Kidney epithelial cell (primary cell): ENCODE data around the gene FBXO2. TPM values are rescaled to one million over a fixed set of nuclear protein-coding genes. Genes with fewer than 3 reads are reported as not detected.

Experiments used
- DNase-seq: peaks from one replicate; pipeline ENCODE4 v3.0.0-alpha.2; 2010; ENCODE audit warnings: low read depth
- H3K27me3 ChIP-seq: 2 replicates; pipeline ENCODE4 v1.6.0; 2011; ENCODE audit warnings: low read length; ENCODE audit not compliant: control insufficient read depth, insufficient read depth
- H3K36me3 ChIP-seq: 2 replicates; pipeline ENCODE4 v1.5.1; 2011; ENCODE audit warnings: low read length; ENCODE audit not compliant: control insufficient read depth, insufficient read depth
- H3K4me3 ChIP-seq: 2 replicates; pipeline ENCODE4 v1.5.1; 2011; ENCODE audit warnings: low read depth, mild to moderate bottlenecking, control low read depth, low read length
- CTCF ChIP-seq: IDR thresholded peaks from 2 replicates; pipeline ENCODE4 v1.5.1; 2011; ENCODE audit warnings: mild to moderate bottlenecking, moderate library complexity, low read length, control low read depth, inconsistent platforms; ENCODE audit not compliant: insufficient read depth, poor library complexity, severe bottlenecking
- total RNA-seq: library from RNA; depleted of rRNA; stranded (reverse); fragments of >200 nt; gene quantifications from 2 replicates; pipeline ENCODE4 v1.2.3, GENCODE V29; 2015

The FBXO2 gene
- total RNA-seq, 1 donor from 2014 or later: 3.0 TPM

GRCh38 chr1:11649237-11649623 is 5.0 kb downstream of the FBXO2 start:
- DNase-seq: no peak
- no peak overlapping the region for H3K4me3 ChIP-seq
- no peak for TF ChIP-seq CTCF
- H3K36me3 ChIP-seq: no peaks in the 10 kb centered on the region
- peaks cover 17% of the 10 kb centered on the region for H3K27me3 ChIP-seq

- Histone ChIP-seq H3K36me3 (no peaks in the 10 kb centered on the region), H3K4me3 (no peak overlapping the region), H3K27me3 (peaks cover 17% of the 10 kb centered on the region)
- TF ChIP-seq CTCF: no peak
- no peak for DNase-seq
Measured at GRCh38 chr1:11648732-11649158, 5.5 kb downstream of the FBXO2 start.

- H3K4me3 ChIP-seq: no peak overlapping the region
- peaks cover 17% of the 10 kb centered on the region for H3K27me3 ChIP-seq
- TF ChIP-seq CTCF: no peak
- no peaks in the 10 kb centered on the region for H3K36me3 ChIP-seq
- no peak for DNase-seq
Measured at GRCh38 chr1:11648039-11648438, 6.2 kb downstream of the FBXO2 start.

GRCh38 chr1:11647333-11647732 is 6.9 kb downstream of the FBXO2 start:
- no peak for DNase-seq
- no peaks in the 10 kb centered on the region for H3K36me3 ChIP-seq
- no peak for TF ChIP-seq CTCF
- peaks cover 17% of the 10 kb centered on the region for H3K27me3 ChIP-seq
- H3K4me3 ChIP-seq: no peak overlapping the region

- no peak for TF ChIP-seq CTCF
- no peak for DNase-seq
- H3K36me3 ChIP-seq: no peaks in the 10 kb centered on the region
- H3K27me3 ChIP-seq: peaks cover 20% of the 10 kb centered on the region
- H3K4me3 ChIP-seq: no peak overlapping the region
Measured at GRCh38 chr1:11646317-11646716, 7.9 kb downstream of the FBXO2 start.

GRCh38 chr1:11645670-11646265 is 8.5 kb downstream of the FBXO2 start:
- no peaks in the 10 kb centered on the region for H3K36me3 ChIP-seq
- TF ChIP-seq CTCF: peak; percentile 91
- no peak for DNase-seq
- H3K4me3 ChIP-seq: no peak overlapping the region
- peaks cover 20% of the 10 kb centered on the region for H3K27me3 ChIP-seq
